ENCODE results near the gene CRYAA.

Gene CRYAA

DNA sequence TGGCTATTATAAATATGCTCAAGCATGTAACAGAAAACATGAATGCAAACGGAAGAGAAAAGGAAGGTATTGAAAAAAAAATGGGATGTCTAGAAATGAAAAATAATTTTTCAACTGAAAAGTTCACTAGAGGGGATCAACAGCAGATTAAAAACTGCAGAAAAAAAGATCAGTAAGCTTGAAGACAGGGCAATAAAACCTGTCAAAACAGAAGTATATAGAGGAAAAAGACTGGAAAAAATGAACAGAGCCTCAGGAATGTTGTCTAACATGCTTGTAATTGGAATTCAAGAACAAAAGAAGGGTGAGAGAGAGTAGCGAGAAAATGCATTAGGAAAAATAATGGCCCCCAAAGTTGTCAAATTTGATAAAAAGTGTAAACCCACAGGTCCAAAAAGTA is 29.6 kb downstream of the CRYAA start:
- TF ChIP-seq CTCF (IDR thresholded peaks at IDR 0.05; ENCODE audit: low read depth, low read length, poor library complexity, severe bottlenecking) (no peak), EZH2phosphoT487 (IDR thresholded peaks at IDR 0.05; ENCODE audit: borderline replicate concordance, low read length) (no peak)
- no peaks in the 10 kb centered on the region for H3F3A ChIP-seq (ENCODE audit: control insufficient read depth, insufficient read depth)
- no peak overlapping the region for H3K27ac ChIP-seq (ENCODE audit: low read depth, low read length)
- peaks cover 8% of the 10 kb centered on the region for H3K27me3 ChIP-seq (ENCODE audit: control insufficient read depth, low read length)
- peaks cover 13% of the 10 kb centered on the region for H3K4me1 ChIP-seq (ENCODE audit: control insufficient read depth, low read length)
- H3K9me3 ChIP-seq (ENCODE audit: control insufficient read depth, insufficient read depth, low read length) = peaks cover 20% of the 10 kb centered on the region
- no peak overlapping the region for H3K4me2 ChIP-seq (ENCODE audit: low read length)
- no peaks in the 10 kb centered on the region for H3K9me2 ChIP-seq (replicated peaks; ENCODE audit: control insufficient read depth, low read length)
- no peaks in the 10 kb centered on the region for H4K20me1 ChIP-seq (ENCODE audit: control insufficient read depth, insufficient read depth, low read depth, low read length)
- H3K79me2 ChIP-seq (ENCODE audit: control insufficient read depth, low read length) = no peaks in the 10 kb centered on the region
- H3K4me3 ChIP-seq (ENCODE audit: low read length) = no peak overlapping the region
- no peaks in the 10 kb centered on the region for H3K36me3 ChIP-seq (ENCODE audit: control insufficient read depth, low read length)

DNA sequence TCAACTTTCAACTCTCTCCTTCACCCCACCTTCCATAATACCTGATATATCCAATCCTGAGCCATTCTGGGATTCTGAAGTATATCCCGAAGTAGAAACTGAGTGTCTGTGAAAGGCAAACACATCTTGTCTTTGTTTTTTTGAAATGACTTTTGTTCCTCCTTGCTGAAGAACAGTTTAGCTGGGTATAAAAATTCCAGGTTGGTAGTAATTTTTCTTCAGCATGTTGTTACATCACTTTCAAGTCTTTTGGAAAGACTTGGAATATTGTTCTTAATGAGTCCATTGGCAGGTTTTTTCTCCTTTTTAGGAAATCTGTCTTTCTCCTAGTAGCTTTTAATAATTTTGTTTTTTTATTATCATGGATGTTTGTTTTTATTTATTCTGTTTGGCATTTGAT is 32.7 kb downstream of the CRYAA start:
- Histone ChIP-seq H3K36me3 (ENCODE audit: control insufficient read depth, low read length) (no peaks in the 10 kb centered on the region), H3K9me2 (replicated peaks; ENCODE audit: control insufficient read depth, low read length) (no peaks in the 10 kb centered on the region), H3K4me2 (ENCODE audit: low read length) (no peak overlapping the region), H3K27ac (ENCODE audit: low read depth, low read length) (no peak overlapping the region), H3F3A (ENCODE audit: control insufficient read depth, insufficient read depth) (no peaks in the 10 kb centered on the region), H4K20me1 (ENCODE audit: control insufficient read depth, insufficient read depth, low read depth, low read length) (no peaks in the 10 kb centered on the region), H3K4me1 (ENCODE audit: control insufficient read depth, low read length) (no peaks in the 10 kb centered on the region), H3K4me3 (ENCODE audit: low read length) (no peak overlapping the region), H3K9me3 (ENCODE audit: control insufficient read depth, insufficient read depth, low read length) (peaks cover 23% of the 10 kb centered on the region), H3K27me3 (ENCODE audit: control insufficient read depth, low read length) (peaks cover 5% of the 10 kb centered on the region), H3K79me2 (ENCODE audit: control insufficient read depth, low read length) (no peaks in the 10 kb centered on the region)
- TF ChIP-seq EZH2phosphoT487 (IDR thresholded peaks at IDR 0.05; ENCODE audit: borderline replicate concordance, low read length) (no peak), CTCF (IDR thresholded peaks at IDR 0.05; ENCODE audit: low read depth, low read length, poor library complexity, severe bottlenecking) (no peak)

DNA sequence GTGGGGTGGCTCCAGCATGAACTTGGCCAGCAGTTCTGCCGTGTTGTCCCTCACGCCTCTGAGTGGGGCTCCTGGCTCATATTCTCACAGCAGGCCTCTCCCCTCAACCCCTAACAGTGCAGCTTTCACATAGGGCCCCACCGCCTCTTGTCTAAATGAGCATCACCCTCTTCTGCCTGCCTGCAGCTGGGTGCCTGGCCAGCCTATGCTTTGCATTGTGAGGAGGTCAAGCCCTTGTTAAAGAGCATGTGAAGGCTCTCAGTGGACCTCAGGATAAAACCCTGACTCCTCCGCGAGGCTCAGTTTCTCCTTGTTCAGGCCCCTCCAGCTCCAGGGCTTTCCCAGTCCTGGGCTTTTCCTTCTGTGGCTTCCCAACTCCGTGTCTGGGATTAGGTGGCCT is 34.8 kb downstream of the CRYAA start:
- no peaks in the 10 kb centered on the region; the same call in 1 of the 2 replicates for H3K27me3 ChIP-seq (ENCODE audit: control insufficient read depth, low read length)
- H3K4me1 ChIP-seq (ENCODE audit: control insufficient read depth, low read length) = no peaks in the 10 kb centered on the region
- H3K79me2 ChIP-seq (ENCODE audit: control insufficient read depth, low read length) = no peaks in the 10 kb centered on the region
- H3F3A ChIP-seq (ENCODE audit: control insufficient read depth, insufficient read depth) = no peaks in the 10 kb centered on the region
- TF ChIP-seq EZH2phosphoT487 (IDR thresholded peaks at IDR 0.05; ENCODE audit: borderline replicate concordance, low read length) (no peak), CTCF (IDR thresholded peaks at IDR 0.05; ENCODE audit: low read depth, low read length, poor library complexity, severe bottlenecking) (no peak)
- H3K36me3 ChIP-seq (ENCODE audit: control insufficient read depth, low read length) = no peaks in the 10 kb centered on the region
- H4K20me1 ChIP-seq (ENCODE audit: control insufficient read depth, insufficient read depth, low read depth, low read length) = no peaks in the 10 kb centered on the region
- H3K4me3 ChIP-seq (ENCODE audit: low read length) = no peak overlapping the region
- no peak overlapping the region for H3K27ac ChIP-seq (ENCODE audit: low read depth, low read length)
- no peaks in the 10 kb centered on the region for H3K9me2 ChIP-seq (replicated peaks; ENCODE audit: control insufficient read depth, low read length)
- peaks cover 23% of the 10 kb centered on the region for H3K9me3 ChIP-seq (ENCODE audit: control insufficient read depth, insufficient read depth, low read length)
- H3K4me2 ChIP-seq (ENCODE audit: low read length) = no peak overlapping the region

- H3K4me3 ChIP-seq (ENCODE audit: low read length) = no peak overlapping the region
- no peak for TF ChIP-seq EZH2phosphoT487 (IDR thresholded peaks at IDR 0.05; ENCODE audit: borderline replicate concordance, low read length)
- TF ChIP-seq CTCF (IDR thresholded peaks at IDR 0.05; ENCODE audit: low read depth, low read length, poor library complexity, severe bottlenecking) = no peak
- no peaks in the 10 kb centered on the region for H3K27me3 ChIP-seq (ENCODE audit: control insufficient read depth, low read length)
- H3K4me2 ChIP-seq (ENCODE audit: low read length) = no peak overlapping the region
- H4K20me1 ChIP-seq (ENCODE audit: control insufficient read depth, insufficient read depth, low read depth, low read length) = no peaks in the 10 kb centered on the region
- H3K27ac ChIP-seq (ENCODE audit: low read depth, low read length) = no peak overlapping the region
- no peaks in the 10 kb centered on the region for H3F3A ChIP-seq (ENCODE audit: control insufficient read depth, insufficient read depth)
- H3K9me3 ChIP-seq (ENCODE audit: control insufficient read depth, insufficient read depth, low read length) = peaks cover 23% of the 10 kb centered on the region
- no peaks in the 10 kb centered on the region for H3K79me2 ChIP-seq (ENCODE audit: control insufficient read depth, low read length)
- H3K4me1 ChIP-seq (ENCODE audit: control insufficient read depth, low read length) = no peaks in the 10 kb centered on the region
- no peaks in the 10 kb centered on the region for H3K36me3 ChIP-seq (ENCODE audit: control insufficient read depth, low read length)
- no peaks in the 10 kb centered on the region for H3K9me2 ChIP-seq (replicated peaks; ENCODE audit: control insufficient read depth, low read length)
These were observed 35.8 kb downstream of the CRYAA start for GRCh38 chr21:43204638-43205037.

All from DOHH2 (cell line).